ENCODE results near the gene FAM167B.

DNA sequence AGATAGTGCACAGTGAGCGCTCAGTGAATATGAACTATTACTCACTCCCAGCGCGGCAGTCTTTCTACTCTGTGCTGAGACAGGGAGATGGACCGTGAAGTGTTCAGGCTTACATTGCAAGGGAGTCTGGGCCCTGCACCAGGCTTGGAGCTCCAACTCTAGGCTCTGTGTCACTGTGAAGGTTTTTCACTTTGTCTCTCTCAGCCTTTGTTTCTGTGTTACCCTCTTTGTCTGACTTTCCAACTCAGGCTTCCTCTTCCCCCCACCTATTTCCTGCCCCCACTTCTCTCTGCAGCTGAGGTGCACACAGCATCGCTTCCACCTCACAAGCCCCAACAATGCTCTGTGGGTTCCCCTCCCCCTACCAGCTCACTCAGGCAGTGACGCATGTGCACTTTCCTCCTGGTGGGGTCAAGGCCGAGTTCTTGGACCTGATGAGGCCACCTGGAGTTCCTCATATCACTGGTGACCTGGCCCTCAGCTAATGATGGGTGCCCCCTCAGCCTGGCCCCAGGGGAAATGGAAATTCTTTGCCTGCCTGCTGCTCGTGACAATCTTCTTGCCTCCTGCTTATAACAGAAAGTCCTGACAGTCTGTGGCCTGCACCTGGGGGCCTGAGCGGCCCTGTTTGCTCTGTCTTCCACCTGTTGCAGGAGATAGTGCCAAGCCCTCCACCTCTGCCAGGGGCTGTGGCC is 3.0 kb downstream of the FAM167B start:
- no peak for TF ChIP-seq CTCF (IDR thresholded peaks at IDR 0.05; ENCODE audit: borderline replicate concordance, extremely low read depth, low read length, poor library complexity, severe bottlenecking)
- TF ChIP-seq EZH2 (IDR thresholded peaks at IDR 0.05; ENCODE audit: borderline replicate concordance, low read depth, low read length, severe bottlenecking), result no peak

Measured in DND-41 (cell line).